Transverse colon (tissue), 4 donors: ENCODE results near the gene ZNF672. TPM values are rescaled to one million over a fixed set of nuclear protein-coding genes. Genes with fewer than 3 reads are reported as not detected.
"Not testable (repeated sequence)": the region's sequence is repeated elsewhere in the genome, so short reads cannot be mapped to it uniquely, and the experiment has no call there.

ENCODE experiments used
- DNase-seq: peaks from one replicate; pipeline ENCODE4 v3.0.0-alpha.2; 2019
- H3K27ac ChIP-seq, 4 donors: fragments of 200-600 bp; sonication (generic); 2 replicates each; pipeline ENCODE4 v1.5.1; 2016 to 2018; ENCODE audit warnings: inconsistent platforms in 4 of 4
- H3K27me3 ChIP-seq: fragments of 200-600 bp; sonication (generic); 2 replicates; pipeline ENCODE4 v1.5.1; 2017; ENCODE audit warnings: inconsistent platforms
- H3K36me3 ChIP-seq, 4 donors: fragments of 200-600 bp; sonication (generic); 2 replicates each; pipeline ENCODE4 v1.5.1; 2017 to 2019; ENCODE audit warnings: inconsistent platforms in 4 of 4
- H3K4me1 ChIP-seq, 4 donors: fragments of 200-600 bp; sonication (generic); 2 replicates each; pipeline ENCODE4 v1.5.1; 2017 to 2020; ENCODE audit warnings: inconsistent platforms in 4 of 4
- H3K4me3 ChIP-seq, 4 donors: fragments of 200-600 bp; sonication (generic); 1 replicate in 1 of 4; 2 replicates in 3 of 4; pipeline versions ENCODE4 v1.5.1 to v1.6.1; 2017 to 2019; ENCODE audit warnings: inconsistent platforms in 4 of 4
- H3K9me3 ChIP-seq, 2 donors: fragments of 200-600 bp; sonication (generic); 2 replicates each; pipeline ENCODE4 v1.5.1; 2017 to 2019; ENCODE audit warnings: inconsistent platforms in 2 of 2
- CTCF ChIP-seq, 5 experiments: fragments of 200-600 bp in 3 of 5; fragments of 450-650 bp in 2 of 5; sonication (generic) in 3 of 5; IDR thresholded peaks; 1 replicate in 2 of 5; 2 replicates in 3 of 5; pipeline ENCODE4 v1.5.1; 2016 to 2017; ENCODE audit warnings: antibody characterized with exemption in 5 of 5, inconsistent platforms in 3 of 5, mild to moderate bottlenecking in 2 of 5, moderate library complexity in 1 of 5
- EP300 ChIP-seq: sonication (generic); formaldehyde crosslinking; IDR thresholded peaks from one replicate; pipeline ENCODE4 v1.6.1; 2017; ENCODE audit warnings: antibody characterized with exemption, low read depth
- POLR2A ChIP-seq: fragments of 450-650 bp; IDR thresholded peaks from one replicate; pipeline ENCODE4 v1.6.1; 2016; ENCODE audit warnings: antibody characterized with exemption, mild to moderate bottlenecking, moderate library complexity
- POLR2AphosphoS5 ChIP-seq, 3 donors: sonication (generic); formaldehyde crosslinking; IDR thresholded peaks; one replicate each; pipeline ENCODE4 v1.6.1; 2016; ENCODE audit warnings: antibody characterized with exemption in 3 of 3
- WGBS, 2 donors: methylation state at CpG; one replicate each; pipeline ENCODE4 v1.1.5; 2018; ENCODE audit warnings: low coverage in 1 of 2; 5-methylcytosine and 5-hydroxymethylcytosine counted together
- in situ Hi-C, 4 donors: fragments of 200-750 bp; cut with MboI; loops; one replicate each; pipeline versions ENCODE4 v1.15.0 to v1.15.1; 2017; ENCODE audit warnings: low sequenced_read_pairs in 3 of 4, low pct_ligation_motif_present in 1 of 4, low pct_unique_long_range_greater_than_20kb in 1 of 4
- intact Hi-C: fragments of 100-400 bp; cut with DNase I; formaldehyde crosslinking; loops from one replicate; pipeline ENCODE4 v1.15.1; 2023; ENCODE audit warnings: low total_unique reads
- total RNA-seq, 4 donors: library from RNA; depleted of rRNA; stranded (reverse); fragments of >200 nt; gene quantifications; one replicate each; pipeline ENCODE4 v1.1.0, GENCODE V29; 2016

The ZNF672 gene
- total RNA-seq, 4 donors from 2014 or later: 34.8 to 53.1 (median 44.7) TPM

- 38 to 52% methylated on average over 1 of the region's 1 CpG for WGBS, 2 donors
- intact Hi-C loops: no loop called here
- in situ Hi-C loops: no loop called here
- Histone ChIP-seq H3K27me3 (no peaks in the 10 kb centered on the region), H3K27ac (no peak overlapping the region), H3K9me3 (no peaks in the 10 kb centered on the region), H3K4me1 (no peaks in the 10 kb centered on the region), H3K36me3 (no peaks in the 10 kb centered on the region), H3K4me3 (no peak overlapping the region)
- DNase-seq: no peak
- TF ChIP-seq POLR2AphosphoS5 (IDR thresholded peaks at IDR 0.05) (no peak), CTCF (IDR thresholded peaks at IDR 0.05) (no peak), EP300 (no peak), POLR2A (no peak)
Measured at GRCh38 chr1:248884632-248885295, 46.7 kb downstream of the ZNF672 start.

- 77 to 78% methylated on average over 1 of the region's 1 CpG for WGBS, 2 donors
- H3K36me3 ChIP-seq: no peaks in the 10 kb centered on the region
- H3K27me3 ChIP-seq: no peaks in the 10 kb centered on the region
- intact Hi-C loops (no loop called here), in situ Hi-C loops (no loop called here)
- H3K9me3 ChIP-seq: no peaks in the 10 kb centered on the region
- no peak overlapping the region for H3K4me3 ChIP-seq
- no peak for DNase-seq
- TF ChIP-seq EP300 (no peak), CTCF (IDR thresholded peaks at IDR 0.05) (no peak), POLR2AphosphoS5 (IDR thresholded peaks at IDR 0.05) (no peak), POLR2A (no peak)
- H3K27ac ChIP-seq: no peak overlapping the region
- no peaks in the 10 kb centered on the region for H3K4me1 ChIP-seq
Measured at GRCh38 chr1:248885646-248886045, 47.6 kb downstream of the ZNF672 start.

DNA sequence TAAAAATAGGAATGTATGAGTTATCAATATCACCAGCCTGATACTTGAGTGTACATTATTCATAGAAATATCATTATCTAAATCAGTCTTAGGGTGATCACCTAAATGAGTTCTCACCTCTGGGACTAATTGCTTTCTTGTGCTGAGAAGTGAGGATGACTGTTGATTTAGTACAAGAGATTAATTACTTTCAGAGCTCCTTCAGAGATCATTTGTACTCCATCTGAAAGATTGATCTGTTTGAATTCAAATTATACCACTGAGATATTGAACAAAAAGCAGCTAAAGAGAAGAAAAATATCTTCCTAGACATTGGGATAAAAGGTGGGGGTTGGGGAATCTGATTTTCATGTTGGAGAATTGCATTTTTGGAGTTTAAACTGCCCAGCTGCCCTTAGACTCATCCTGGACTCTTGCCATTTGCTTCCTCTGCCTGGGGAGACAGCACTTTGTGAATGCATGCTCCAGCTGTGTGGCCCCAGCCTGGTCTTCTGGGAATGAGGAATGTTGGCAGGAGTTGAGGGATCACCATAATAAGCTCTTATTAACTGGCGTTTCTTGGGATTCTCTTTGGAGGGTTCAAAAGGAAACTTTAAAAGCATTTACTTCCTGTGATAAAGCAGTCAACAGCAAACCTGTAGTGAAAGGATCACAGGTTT is 48.3 kb downstream of the ZNF672 start:
- in situ Hi-C loops: no loop called here

GRCh38 chr1:248889914-248890243 is 51.9 kb downstream of the ZNF672 start:
- H3K9me3 ChIP-seq, H3K4me1 ChIP-seq, intact Hi-C loops, DNase-seq, H3K27me3 ChIP-seq, H3K4me3 ChIP-seq, H3K27ac ChIP-seq, H3K36me3 ChIP-seq, in situ Hi-C loops: not testable (repeated sequence)
- WGBS, 2 donors: 89% methylated on average over 10 of the region's 10 CpGs; no CpG with 5 or more reads in 1 of the 2 donors

More for the DNA sequence above, 48.3 kb downstream of the ZNF672 start:
- H3K27me3 ChIP-seq: no peaks in the 10 kb centered on the region
- no peak for DNase-seq
- no peaks in the 10 kb centered on the region for H3K36me3 ChIP-seq
- no peak for TF ChIP-seq EP300
- no peak for TF ChIP-seq POLR2AphosphoS5 (IDR thresholded peaks at IDR 0.05)
- H3K4me1 ChIP-seq: no peaks in the 10 kb centered on the region
- H3K4me3 ChIP-seq: no peak overlapping the region
- 16% methylated on average over 1 of the region's 1 CpG; no CpG with 5 or more reads in 1 of the 2 donors for WGBS, 2 donors
- H3K9me3 ChIP-seq: no peaks in the 10 kb centered on the region
- no peak overlapping the region for H3K27ac ChIP-seq
- intact Hi-C loops: no loop called here

DNA sequence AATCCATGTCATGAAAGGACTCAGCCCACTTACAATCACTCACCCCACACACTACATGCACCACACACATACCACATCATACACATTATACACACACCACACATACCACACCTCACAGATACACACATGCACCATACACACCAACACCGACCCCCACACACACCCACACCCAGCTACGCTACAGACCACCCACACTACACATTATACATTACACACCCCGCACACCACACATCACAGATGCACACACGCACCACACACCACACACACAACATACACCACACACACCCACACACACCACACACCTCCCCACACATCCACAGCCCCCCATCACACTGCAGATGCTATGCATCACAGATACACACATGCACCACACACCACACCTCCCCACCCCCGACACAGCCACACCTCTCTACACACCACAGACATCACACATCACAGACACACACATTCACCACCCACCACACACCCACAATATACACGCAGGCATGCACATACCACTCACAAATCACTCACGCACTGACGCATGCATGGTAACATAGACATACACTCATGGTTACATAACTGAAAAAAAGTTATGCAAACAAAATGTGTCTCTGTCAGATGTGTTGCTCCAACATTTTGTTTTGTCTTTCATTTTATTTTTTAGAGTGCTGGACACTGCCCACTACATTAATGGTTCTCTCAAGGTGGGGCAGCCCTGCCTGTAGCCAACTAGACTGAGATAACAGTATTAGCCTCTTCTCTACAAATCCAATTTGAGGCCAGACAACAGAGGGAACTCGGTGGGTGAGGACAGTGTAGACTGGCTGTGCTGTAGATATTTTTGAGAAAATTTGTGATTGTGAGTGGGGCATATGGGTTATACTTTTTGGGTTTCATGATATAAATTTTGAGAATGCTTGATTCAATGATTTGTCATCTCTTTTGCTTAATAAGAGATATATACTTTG is 52.8 kb downstream of the ZNF672 start:
- 88 to 91% methylated on average over 4 to 9 of the region's 9 CpGs for WGBS, 2 donors
- Histone ChIP-seq H3K9me3 (no peaks in the 10 kb centered on the region), H3K36me3 (no peaks in the 10 kb centered on the region), H3K27ac (no peak overlapping the region), H3K27me3 (peaks cover 11% of the 10 kb centered on the region), H3K4me1 (no peaks in the 10 kb centered on the region), H3K4me3 (no peak overlapping the region)
- intact Hi-C loops: no loop called here
- no peak for TF ChIP-seq CTCF (IDR thresholded peaks at IDR 0.05)
- no peak for TF ChIP-seq POLR2A
- TF ChIP-seq EP300: no peak
- TF ChIP-seq POLR2AphosphoS5 (IDR thresholded peaks at IDR 0.05): no peak
- in situ Hi-C loops: no loop called here
- DNase-seq: no peak
